RKO (cell line): ENCODE measurements around the gene HIBCH.
"Not testable (repeated sequence)": the region's sequence is repeated elsewhere in the genome, so short reads cannot be mapped to it uniquely, and the experiment has no call there.

ENCODE experiments used
- DNase-seq: peaks from one replicate; pipeline ENCODE4 v3.0.0-alpha.2; 2016; ENCODE audit warnings: low spot score

The HIBCH gene

GRCh38 chr2:190157613-190158528, 161.8 kb downstream of the HIBCH start:
- not testable (repeated sequence) for DNase-seq

GRCh38 chr2:190156530-190157212, 163.0 kb downstream of the HIBCH start:
- DNase-seq = no peak
